ENCODE data around the gene RLF.

DNA sequence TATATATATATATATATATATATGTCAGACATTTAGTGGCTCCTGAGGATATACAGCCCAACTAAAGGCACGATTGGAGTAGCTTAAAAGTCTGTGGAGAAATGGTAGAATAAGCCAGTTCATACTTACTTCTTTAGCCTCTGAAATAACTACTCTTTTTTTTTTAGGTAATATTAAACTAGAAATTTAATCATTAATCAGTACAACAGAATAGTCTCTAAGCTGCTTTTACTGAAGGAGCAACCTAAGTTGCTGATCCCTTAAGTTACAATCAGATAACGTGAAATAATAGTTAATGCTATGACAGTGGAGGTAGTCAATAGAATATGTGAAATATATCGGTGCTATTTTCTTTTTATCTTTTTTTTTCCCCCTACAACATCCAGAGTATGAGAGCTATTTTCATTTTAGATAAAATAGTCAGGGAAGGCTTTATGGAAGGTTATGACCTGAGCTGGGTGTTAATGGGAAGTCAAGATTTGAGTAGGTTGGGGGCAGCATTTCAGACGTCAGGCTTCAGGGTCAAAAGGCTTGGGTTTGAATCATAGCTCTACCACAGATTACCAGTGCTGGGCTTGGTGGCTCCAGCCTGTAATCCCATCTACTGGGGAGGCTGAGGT lies 112.5 kb downstream of the RLF start:
- TF ChIP-seq, protein P1, sequence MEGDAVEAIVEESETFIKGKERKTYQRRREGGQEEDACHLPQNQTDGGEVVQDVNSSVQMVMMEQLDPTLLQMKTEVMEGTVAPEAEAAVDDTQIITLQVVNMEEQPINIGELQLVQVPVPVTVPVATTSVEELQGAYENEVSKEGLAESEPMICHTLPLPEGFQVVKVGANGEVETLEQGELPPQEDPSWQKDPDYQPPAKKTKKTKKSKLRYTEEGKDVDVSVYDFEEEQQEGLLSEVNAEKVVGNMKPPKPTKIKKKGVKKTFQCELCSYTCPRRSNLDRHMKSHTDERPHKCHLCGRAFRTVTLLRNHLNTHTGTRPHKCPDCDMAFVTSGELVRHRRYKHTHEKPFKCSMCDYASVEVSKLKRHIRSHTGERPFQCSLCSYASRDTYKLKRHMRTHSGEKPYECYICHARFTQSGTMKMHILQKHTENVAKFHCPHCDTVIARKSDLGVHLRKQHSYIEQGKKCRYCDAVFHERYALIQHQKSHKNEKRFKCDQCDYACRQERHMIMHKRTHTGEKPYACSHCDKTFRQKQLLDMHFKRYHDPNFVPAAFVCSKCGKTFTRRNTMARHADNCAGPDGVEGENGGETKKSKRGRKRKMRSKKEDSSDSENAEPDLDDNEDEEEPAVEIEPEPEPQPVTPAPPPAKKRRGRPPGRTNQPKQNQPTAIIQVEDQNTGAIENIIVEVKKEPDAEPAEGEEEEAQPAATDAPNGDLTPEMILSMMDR (IDR thresholded peaks at IDR 0.05), result no peak
- no peak for TF ChIP-seq POLR2A (IDR thresholded peaks at IDR 0.05)

Data from body of pancreas (tissue), 4 donors.